IMR-90 (cell line): ENCODE data around the gene THOC6. TPM values are rescaled to one million over a fixed set of nuclear protein-coding genes. Genes with fewer than 3 reads are reported as not detected.

Experiments
- ATAC-seq: fragments of 200-7000 bp; cut with Tn5 transposase; 2 replicates; pipeline ENCODE4 v1.9.1; 2020; ENCODE audit warnings: low read depth, mild to moderate bottlenecking, moderate library complexity
- BruUV-seq: library from RNA; stranded (reverse); fragments of 400-500 nt; replicated peaks from 2 replicates; lab custom pipeline; 2021; lab: Mats Ljungman, UMichigan
- CTCF ChIA-PET: fragments of 300-600 bp; formaldehyde crosslinking; extraction: SDS; loops from one replicate; lab custom pipeline; 2021; ENCODE audit warnings: antibody characterized with exemption; lab: Yijun Ruan, JAX
- POLR2A ChIA-PET: fragments of 300-600 bp; sonication (Branson Sonifier 250); formaldehyde crosslinking; loops from one replicate; lab custom pipeline; 2022; ENCODE audit warnings: antibody characterized with exemption; ENCODE audit not compliant: unreplicated experiment; lab: Charles Lee
- DNase-seq: peaks from one replicate; pipeline ENCODE4 v3.0.0; 2013
- H2AFZ ChIP-seq: replicated peaks from 2 replicates; pipeline ENCODE3; 2013; ENCODE audit warnings: low read length, mild to moderate bottlenecking; ENCODE audit not compliant: poor library complexity
- H2AK5ac ChIP-seq: 2 replicates; pipeline ENCODE4 v1.6.1; 2013; ENCODE audit warnings: low read depth, low read length, inconsistent platforms
- H2AK9ac ChIP-seq: replicated peaks from 2 replicates; pipeline ENCODE3; 2013; ENCODE audit warnings: mild to moderate bottlenecking, low read depth, low read length, moderate library complexity; ENCODE audit not compliant: poor library complexity
- H2BK120ac ChIP-seq: 2 replicates; pipeline ENCODE4 v1.6.1; 2013; ENCODE audit warnings: low read depth, low read length, inconsistent platforms
- H2BK15ac ChIP-seq: 3 replicates; pipeline ENCODE4 v1.6.1; 2013; ENCODE audit warnings: low read depth, low read length, inconsistent platforms
- H2BK20ac ChIP-seq: 2 replicates; pipeline ENCODE4 v1.6.1; 2013; ENCODE audit warnings: low read depth, mild to moderate bottlenecking, inconsistent platforms, low read length, moderate library complexity
- H2BK5ac ChIP-seq: 2 replicates; pipeline ENCODE4 v1.6.1; 2013; ENCODE audit warnings: mild to moderate bottlenecking, low read depth, low read length, inconsistent platforms; ENCODE audit not compliant: poor library complexity, severe bottlenecking
- H3K14ac ChIP-seq: replicated peaks from 2 replicates; pipeline ENCODE4 v1.6.1; 2013; ENCODE audit warnings: low read depth, low read length, inconsistent platforms
- H3K18ac ChIP-seq: 2 replicates; pipeline ENCODE4 v1.6.1; 2013; ENCODE audit warnings: low read depth, low read length, control low read depth
- H3K23ac ChIP-seq: 2 replicates; pipeline ENCODE4 v1.6.1; 2013; ENCODE audit warnings: low read depth, low read length, inconsistent platforms
- H3K27ac ChIP-seq: 2 replicates; pipeline ENCODE4 v1.5.1; 2013; ENCODE audit warnings: mild to moderate bottlenecking, control low read depth, low read length; ENCODE audit not compliant: insufficient read depth
- H3K27me3 ChIP-seq: 2 replicates; pipeline ENCODE4 v1.6.1; 2013; ENCODE audit warnings: low read length; ENCODE audit not compliant: control insufficient read depth, insufficient read depth
- H3K36me3 ChIP-seq: 2 replicates; pipeline ENCODE4 v1.6.1; 2013; ENCODE audit warnings: low read length, mixed read lengths; ENCODE audit not compliant: control insufficient read depth, insufficient read depth
- H3K4ac ChIP-seq: 2 replicates; pipeline ENCODE4 v1.6.1; 2013; ENCODE audit warnings: low read depth, low read length, inconsistent platforms
- H3K4me1 ChIP-seq: 2 replicates; pipeline ENCODE4 v1.6.1; 2013; ENCODE audit warnings: low read length, mixed read lengths; ENCODE audit not compliant: control insufficient read depth, insufficient read depth
- H3K4me2 ChIP-seq: 2 replicates; pipeline ENCODE4 v1.6.1; 2013; ENCODE audit warnings: low read depth, mild to moderate bottlenecking, control low read depth, low read length, moderate library complexity
- H3K4me3 ChIP-seq: 2 replicates; pipeline ENCODE4 v1.5.1; 2013; ENCODE audit warnings: low read depth, mild to moderate bottlenecking, control low read depth, low read length, moderate library complexity; ENCODE audit not compliant: insufficient read depth
- H3K56ac ChIP-seq: 2 replicates; pipeline ENCODE4 v1.6.1; 2013; ENCODE audit warnings: low read length, inconsistent platforms; ENCODE audit not compliant: insufficient read depth; ENCODE audit errors: extremely low read depth
- H3K79me1 ChIP-seq, 2 experiments: 2 replicates each; pipeline ENCODE4 v1.6.1; 2013; ENCODE audit warnings: low read length in 2 of 2, inconsistent platforms in 1 of 2, low read depth in 1 of 2
- H3K9ac ChIP-seq: 2 replicates; pipeline ENCODE4 v1.6.1; 2013; ENCODE audit warnings: low read depth, low read length, control low read depth
- H3K9me1 ChIP-seq: 2 replicates; pipeline ENCODE4 v1.6.1; 2013; ENCODE audit warnings: low read length, inconsistent platforms; ENCODE audit not compliant: insufficient read depth
- H3K9me3 ChIP-seq: 2 replicates; pipeline ENCODE4 v1.6.1; 2013; ENCODE audit warnings: low read length; ENCODE audit not compliant: control insufficient read depth, insufficient read depth
- H4K20me1 ChIP-seq: 2 replicates; pipeline ENCODE4 v1.6.1; 2013; ENCODE audit warnings: low read length, inconsistent platforms; ENCODE audit not compliant: insufficient read depth
- H4K5ac ChIP-seq: 2 replicates; pipeline ENCODE4 v1.6.1; 2013; ENCODE audit warnings: mild to moderate bottlenecking, low read depth, low read length, control low read depth
- H4K8ac ChIP-seq, 2 experiments: 2 replicates each; pipeline ENCODE4 v1.6.1; 2013; ENCODE audit warnings: low read depth in 2 of 2, low read length in 2 of 2, control low read depth in 1 of 2, inconsistent platforms in 1 of 2
- H4K91ac ChIP-seq: 2 replicates; pipeline ENCODE4 v1.6.1; 2013; ENCODE audit warnings: low read depth, low read length, inconsistent platforms; ENCODE audit not compliant: insufficient read depth
- CEBPB ChIP-seq: IDR thresholded peaks from 2 replicates; pipeline ENCODE4 v1.6.1; 2012; ENCODE audit warnings: low read depth, low read length, improper control_type of control experiment
- CHD1 ChIP-seq: IDR thresholded peaks from 2 replicates; pipeline ENCODE4 v1.6.1; 2012; ENCODE audit warnings: low read depth, low read length, improper control_type of control experiment
- FOS ChIP-seq: fragments of 150-350 bp; IDR thresholded peaks from 2 replicates; pipeline ENCODE4 v1.6.1; 2016; ENCODE audit warnings: low read depth, low read length
- MAZ ChIP-seq: IDR thresholded peaks from 2 replicates; pipeline ENCODE4 v1.6.1; 2012; ENCODE audit warnings: low read depth, mild to moderate bottlenecking, low read length, improper control_type of control experiment, moderate library complexity, borderline replicate concordance
- NFE2L2 ChIP-seq: fragments of 150-350 bp; IDR thresholded peaks from 2 replicates; pipeline ENCODE4 v1.6.1; 2016; ENCODE audit warnings: low read depth, mild to moderate bottlenecking, low read length
- RCOR1 ChIP-seq: IDR thresholded peaks from 2 replicates; pipeline ENCODE4 v1.6.1; 2012; ENCODE audit warnings: mild to moderate bottlenecking, low read length, improper control_type of control experiment; ENCODE audit not compliant: insufficient replicate concordance
- SMC3 ChIP-seq: fragments of 150-350 bp; IDR thresholded peaks from 2 replicates; pipeline ENCODE4 v1.6.1; 2016; ENCODE audit warnings: low read depth, mild to moderate bottlenecking, antibody characterized with exemption, low read length, moderate library complexity
- USF2 ChIP-seq: fragments of 150-350 bp; IDR thresholded peaks from 2 replicates; pipeline ENCODE4 v1.6.1; 2017; ENCODE audit warnings: mild to moderate bottlenecking, antibody characterized with exemption, low read length, low read depth
- WGBS, 2 experiments: methylation state at CpG; one replicate each; pipeline versions ENCODE4 v1.1.5 to v1.1.7; 2013; ENCODE audit warnings: missing lambda C conversion rate in 2 of 2; ENCODE audit not compliant: insufficient read length in 1 of 2; ENCODE audit errors: extremely low coverage in 2 of 2; 5-methylcytosine and 5-hydroxymethylcytosine counted together
- dilution Hi-C: fragments of 300-500 bp; cut with HindIII; formaldehyde crosslinking; loops from one replicate; pipeline ENCODE4 v1.14.3; 2018; ENCODE audit warnings: low sequenced_read_pairs; ENCODE audit not compliant: unreplicated experiment
- in situ Hi-C: fragments of 300-500 bp; cut with MboI; formaldehyde crosslinking; loops from 3 replicates; pipeline ENCODE4 v1.14.3; 2019; ENCODE audit warnings: low sequenced_read_pairs, inconsistent platforms, mixed read lengths
- intact Hi-C: fragments of 100-400 bp; cut with micrococcal nuclease; formaldehyde crosslinking; loops from 2 replicates; pipeline ENCODE4 v1.10.0; 2022
- polyA plus RNA-seq, 3 experiments: library from polyadenylated mRNA; depleted of rRNA; stranded (reverse); fragments of >200 nt; gene quantifications; 2 replicates each; pipeline ENCODE4 v1.2.3, GENCODE V29; 2012; ENCODE audit warnings: low replicate concordance in 1 of 3
- total RNA-seq: library from RNA; depleted of rRNA; stranded (reverse); fragments of >200 nt; gene quantifications from 2 replicates; pipeline ENCODE4 v1.2.3, GENCODE V29; 2012
- TF ChIP-seq, protein P1 (sequence below): conservative IDR thresholded peaks from 2 replicates; pipeline ENCODE4 v1.5.1; 2012; ENCODE audit warnings: mild to moderate bottlenecking, low read depth, low read length, improper control_type of control experiment

THOC6 gene
- total and polyA plus RNA-seq, 2 of the 4 experiments (the other 2 are of a cell fraction): 16.8 to 23.1 TPM

DNA sequence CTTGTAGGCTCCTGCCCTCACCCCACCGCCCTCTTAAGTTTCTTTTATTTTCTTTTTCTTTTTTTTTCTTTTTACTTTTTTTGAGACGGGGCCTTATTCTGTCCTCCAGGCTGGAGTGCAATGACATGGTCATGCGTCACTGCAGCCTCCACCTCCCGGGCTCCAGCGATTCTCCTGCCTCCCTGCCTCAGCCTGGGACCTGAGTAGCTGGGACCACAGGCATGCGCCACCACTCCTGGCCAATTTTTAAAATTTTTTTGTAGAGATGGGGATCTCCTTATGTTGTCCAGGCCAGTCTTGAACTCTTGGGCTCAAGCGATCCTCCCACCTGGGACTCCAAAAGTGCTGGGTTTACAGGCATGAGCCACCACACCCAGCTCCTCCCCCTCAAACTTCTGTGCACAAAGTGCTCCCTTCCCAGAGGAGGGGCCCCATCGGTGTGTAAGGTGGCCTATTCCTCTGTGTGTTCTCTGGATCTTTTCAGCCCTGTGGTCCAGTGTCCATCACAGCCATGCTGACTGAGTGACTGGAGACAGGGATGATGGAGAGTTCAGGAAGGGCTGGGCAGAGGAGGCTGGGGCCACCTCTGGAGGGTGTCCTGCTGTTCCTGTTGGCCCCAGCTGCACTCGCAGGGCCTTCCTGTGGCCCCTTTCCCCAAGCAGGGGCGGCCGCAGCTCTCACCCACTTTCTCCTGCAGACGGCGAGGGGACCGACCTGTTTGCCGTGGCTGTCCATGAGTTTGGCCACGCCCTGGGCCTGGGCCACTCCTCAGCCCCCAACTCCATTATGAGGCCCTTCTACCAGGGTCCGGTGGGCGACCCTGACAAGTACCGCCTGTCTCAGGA, 32.7 kb downstream of the THOC6 start:
- Histone ChIP-seq H4K5ac (no peak overlapping the region), H3K4me3 (no peak overlapping the region), H3K4me2 (no peak overlapping the region), H2AK9ac (no peak overlapping the region), H3K9ac (no peak overlapping the region), H3K27me3 (no peaks in the 10 kb centered on the region), H4K91ac (no peak overlapping the region), H3K4ac (no peak overlapping the region), H3K14ac (no peak overlapping the region), H4K8ac (no peak overlapping the region), H3K23ac (no peak overlapping the region), H4K20me1 (no peaks in the 10 kb centered on the region; the same call in 1 of the 2 replicates), H3K27ac (no peak overlapping the region), H2BK15ac (no peak overlapping the region), H3K9me1 (peaks cover 10% of the 10 kb centered on the region), H2BK120ac (no peak overlapping the region), H2AK5ac (no peak overlapping the region), H3K4me1 (peaks cover 5% of the 10 kb centered on the region), H3K79me1 (peaks cover 0 to 16% of the 10 kb centered on the region in 2 experiments; a peak in 1 of 4 replicates), H2BK5ac (no peak overlapping the region), H2AFZ (no peak overlapping the region), H2BK20ac (no peak overlapping the region), H3K36me3 (no peaks in the 10 kb centered on the region), H3K56ac (no peak overlapping the region), H3K18ac (no peak overlapping the region), H3K9me3 (no peaks in the 10 kb centered on the region)
- TF ChIP-seq USF2: no peak
- TF ChIP-seq, protein P1, sequence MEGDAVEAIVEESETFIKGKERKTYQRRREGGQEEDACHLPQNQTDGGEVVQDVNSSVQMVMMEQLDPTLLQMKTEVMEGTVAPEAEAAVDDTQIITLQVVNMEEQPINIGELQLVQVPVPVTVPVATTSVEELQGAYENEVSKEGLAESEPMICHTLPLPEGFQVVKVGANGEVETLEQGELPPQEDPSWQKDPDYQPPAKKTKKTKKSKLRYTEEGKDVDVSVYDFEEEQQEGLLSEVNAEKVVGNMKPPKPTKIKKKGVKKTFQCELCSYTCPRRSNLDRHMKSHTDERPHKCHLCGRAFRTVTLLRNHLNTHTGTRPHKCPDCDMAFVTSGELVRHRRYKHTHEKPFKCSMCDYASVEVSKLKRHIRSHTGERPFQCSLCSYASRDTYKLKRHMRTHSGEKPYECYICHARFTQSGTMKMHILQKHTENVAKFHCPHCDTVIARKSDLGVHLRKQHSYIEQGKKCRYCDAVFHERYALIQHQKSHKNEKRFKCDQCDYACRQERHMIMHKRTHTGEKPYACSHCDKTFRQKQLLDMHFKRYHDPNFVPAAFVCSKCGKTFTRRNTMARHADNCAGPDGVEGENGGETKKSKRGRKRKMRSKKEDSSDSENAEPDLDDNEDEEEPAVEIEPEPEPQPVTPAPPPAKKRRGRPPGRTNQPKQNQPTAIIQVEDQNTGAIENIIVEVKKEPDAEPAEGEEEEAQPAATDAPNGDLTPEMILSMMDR: no peak
- TF ChIP-seq SMC3: no peak
- TF ChIP-seq MAZ: no peak
- TF ChIP-seq CEBPB: no peak
- no peak for TF ChIP-seq FOS
- no peak for TF ChIP-seq RCOR1
- no peak for TF ChIP-seq NFE2L2
- no peak for TF ChIP-seq CHD1
- intact Hi-C loops: no loop called here
- dilution Hi-C loops: no loop called here
- ChIA-PET POLR2A (no interaction called here), CTCF (no interaction called here)
- in situ Hi-C loops: no loop called here
- ATAC-seq: no peak
- WGBS, 2 experiments: 92% methylated on average over 6 of the region's 19 CpGs; no CpG with 5 or more reads in 1 of the 2 experiments
- DNase-seq: no peak
- no TSS peak for BruUV-seq
